Activated gamma-delta T cell treated with Interleukin-2 at 50 U/mL for 16 hours (primary cell): Measurements from ENCODE around the gene NRG4.
"Not testable (repeated sequence)": the region's sequence is repeated elsewhere in the genome, so short reads cannot be mapped to it uniquely, and the experiment has no call there.

Experiments
- DNase-seq: peaks from one replicate; pipeline ENCODE4 v3.0.0-alpha.2; 2020

The NRG4 gene

GRCh38 chr15:75989875-75990274 is 22.3 kb downstream of the NRG4 start:
- DNase-seq, result no peak

- DNase-seq, result no peak
Measured at GRCh38 chr15:75989045-75989444, 23.2 kb downstream of the NRG4 start.

- no peak for DNase-seq
Measured at GRCh38 chr15:75985971-75986370, 26.3 kb downstream of the NRG4 start.

GRCh38 chr15:75984706-75985105 is 27.5 kb downstream of the NRG4 start:
- not testable (repeated sequence) for DNase-seq

GRCh38 chr15:75982468-75982867 is 29.8 kb downstream of the NRG4 start:
- no peak for DNase-seq

GRCh38 chr15:75981149-75981815 is 30.9 kb downstream of the NRG4 start:
- DNase-seq, result no peak

GRCh38 chr15:75976766-75977165 is 35.5 kb downstream of the NRG4 start:
- not testable (repeated sequence) for DNase-seq

- DNase-seq, result no peak
Measured at GRCh38 chr15:75966073-75966472, 46.2 kb downstream of the NRG4 start.

GRCh38 chr15:75961331-75961730 is 50.9 kb downstream of the NRG4 start:
- DNase-seq, result no peak

- no peak for DNase-seq
Measured at GRCh38 chr15:75955720-75956119, 56.5 kb downstream of the NRG4 start.

GRCh38 chr15:75952525-75952924 is 59.7 kb downstream of the NRG4 start:
- DNase-seq, result no peak

- DNase-seq, result no peak
Measured at GRCh38 chr15:75948761-75949296, 63.4 kb downstream of the NRG4 start.

- DNase-seq, result no peak
Measured at GRCh38 chr15:75947092-75947491, 65.1 kb downstream of the NRG4 start.

- DNase-seq, result no peak
Measured at GRCh38 chr15:75945953-75946352, 66.3 kb downstream of the NRG4 start.

- DNase-seq, result no peak
Measured at GRCh38 chr15:75943713-75944215, 68.5 kb downstream of the NRG4 start.

GRCh38 chr15:75943246-75943645 is 69.0 kb downstream of the NRG4 start:
- DNase-seq, result no peak

GRCh38 chr15:75942464-75942863 is 69.8 kb downstream of the NRG4 start:
- no peak for DNase-seq

- no peak for DNase-seq
Measured at GRCh38 chr15:75930866-75931265, 81.4 kb downstream of the NRG4 start.

- no peak for DNase-seq
Measured at GRCh38 chr15:75929799-75930565, 82.2 kb downstream of the NRG4 start.

GRCh38 chr15:75928680-75929608 is 83.3 kb downstream of the NRG4 start:
- DNase-seq, result no peak

- DNase-seq, result no peak
Measured at GRCh38 chr15:75927601-75928000, 84.6 kb downstream of the NRG4 start.

GRCh38 chr15:75926931-75927330 is 85.3 kb downstream of the NRG4 start:
- no peak for DNase-seq

GRCh38 chr15:75925440-75925839 is 86.8 kb downstream of the NRG4 start:
- no peak for DNase-seq
